Mesothelial cell of epicardium (in vitro differentiated cells): ENCODE measurements around the gene CCSER1. TPM values are rescaled to one million over a fixed set of nuclear protein-coding genes. Genes with fewer than 3 reads are reported as not detected.

Experiments
- DNase-seq, 2 experiments: peaks; one replicate each; pipeline ENCODE4 v3.0.0; 2021; ENCODE audit warnings: low spot score in 2 of 2; ENCODE audit not compliant: unreplicated experiment in 2 of 2
- H3K27ac Mint-ChIP-seq: 2 replicates; pipeline ENCODE4 v1.8.0; 2021; ENCODE audit warnings: mixed read lengths
- H3K27me3 Mint-ChIP-seq: 2 replicates; pipeline ENCODE4 v1.8.0; 2021; ENCODE audit warnings: low read depth, mixed read lengths
- H3K36me3 Mint-ChIP-seq: 2 replicates; pipeline ENCODE4 v1.8.0; 2021; ENCODE audit warnings: mixed read lengths
- H3K4me1 Mint-ChIP-seq: 2 replicates; pipeline ENCODE4 v1.8.0; 2021; ENCODE audit warnings: mixed read lengths
- H3K4me3 Mint-ChIP-seq: 2 replicates; pipeline ENCODE4 v1.8.0; 2021; ENCODE audit warnings: mild to moderate bottlenecking, moderate library complexity, mixed read lengths
- H3K9me3 Mint-ChIP-seq: 2 replicates; pipeline ENCODE4 v1.8.0; 2021; ENCODE audit warnings: mixed read lengths
- CTCF ChIP-seq: fragments of 200-600 bp; sonication (generic); IDR thresholded peaks from one replicate; pipeline ENCODE4 v1.5.0; 2021; ENCODE audit warnings: antibody characterized with exemption; ENCODE audit not compliant: unreplicated experiment
- total RNA-seq: library from RNA; stranded (reverse); gene quantifications from 3 replicates; pipeline ENCODE4 v1.2.1, GENCODE V29; 2021

The CCSER1 gene
- total RNA-seq, 1 donor from 2014 or later = 7.2 TPM

GRCh38 chr4:90105274-90105673 lies 21.9 kb upstream of the CCSER1 start:
- Mint-ChIP-seq H3K27me3 (no peaks in the 10 kb centered on the region), H3K4me1 (peaks cover 5% of the 10 kb centered on the region), H3K36me3 (no peaks in the 10 kb centered on the region), H3K9me3 (no peaks in the 10 kb centered on the region), H3K4me3 (no peak overlapping the region), H3K27ac (no peak overlapping the region)
- no peak for DNase-seq
- TF ChIP-seq CTCF = no peak

GRCh38 chr4:90112715-90113114 lies 14.5 kb upstream of the CCSER1 start:
- H3K4me3 Mint-ChIP-seq = no peak overlapping the region
- no peaks in the 10 kb centered on the region for H3K27me3 Mint-ChIP-seq
- H3K9me3 Mint-ChIP-seq = no peaks in the 10 kb centered on the region
- H3K4me1 Mint-ChIP-seq = no peaks in the 10 kb centered on the region
- TF ChIP-seq CTCF = no peak
- DNase-seq = no peak
- no peak overlapping the region for H3K27ac Mint-ChIP-seq
- H3K36me3 Mint-ChIP-seq = no peaks in the 10 kb centered on the region

GRCh38 chr4:90113881-90114457 lies 13.2 kb upstream of the CCSER1 start:
- H3K9me3 Mint-ChIP-seq = no peaks in the 10 kb centered on the region
- H3K27me3 Mint-ChIP-seq = no peaks in the 10 kb centered on the region
- DNase-seq = no peak
- H3K4me1 Mint-ChIP-seq = no peaks in the 10 kb centered on the region
- no peak for TF ChIP-seq CTCF
- H3K4me3 Mint-ChIP-seq = no peak overlapping the region
- H3K27ac Mint-ChIP-seq = no peak overlapping the region
- H3K36me3 Mint-ChIP-seq = no peaks in the 10 kb centered on the region

- H3K4me3 Mint-ChIP-seq = no peak overlapping the region
- peaks cover 7% of the 10 kb centered on the region for H3K27me3 Mint-ChIP-seq
- TF ChIP-seq CTCF = no peak
- H3K36me3 Mint-ChIP-seq = no peaks in the 10 kb centered on the region
- no peak overlapping the region for H3K27ac Mint-ChIP-seq
- no peak for DNase-seq
- no peaks in the 10 kb centered on the region for H3K9me3 Mint-ChIP-seq
- H3K4me1 Mint-ChIP-seq = no peaks in the 10 kb centered on the region
Observed at GRCh38 chr4:90118527-90119195, 8.5 kb upstream of the CCSER1 start.

- H3K4me1 Mint-ChIP-seq = no peaks in the 10 kb centered on the region
- no peak overlapping the region for H3K27ac Mint-ChIP-seq
- peaks cover 13% of the 10 kb centered on the region for H3K27me3 Mint-ChIP-seq
- no peaks in the 10 kb centered on the region for H3K9me3 Mint-ChIP-seq
- H3K4me3 Mint-ChIP-seq = no peak overlapping the region
- no peak for DNase-seq
- TF ChIP-seq CTCF = no peak
- no peaks in the 10 kb centered on the region for H3K36me3 Mint-ChIP-seq
Observed at GRCh38 chr4:90120037-90120436, 7.2 kb upstream of the CCSER1 start.

GRCh38 chr4:90120815-90121214 lies 6.4 kb upstream of the CCSER1 start:
- DNase-seq = no peak
- Mint-ChIP-seq H3K4me1 (no peaks in the 10 kb centered on the region), H3K27ac (no peak overlapping the region), H3K27me3 (peaks cover 15% of the 10 kb centered on the region), H3K36me3 (no peaks in the 10 kb centered on the region), H3K9me3 (no peaks in the 10 kb centered on the region), H3K4me3 (no peak overlapping the region)
- TF ChIP-seq CTCF = no peak
